Mammary epithelial cell (primary cell): Measurements from ENCODE around the gene RAX.
A peak's percentile ranks its signal among the peaks of the same experiment; 100 is the strongest.

ENCODE experiments used
- CTCF ChIP-seq, 2 donors: IDR thresholded peaks in 1 of 2; conservative IDR thresholded peaks in 1 of 2; 2 replicates each; pipeline ENCODE4 v1.5.1; 2011 to 2012; ENCODE audit warnings: inconsistent platforms in 2 of 2, low read length in 2 of 2, mild to moderate bottlenecking in 2 of 2, control low read depth in 1 of 2, low read depth in 1 of 2; ENCODE audit not compliant: insufficient read depth in 1 of 2; ENCODE audit errors: extremely low read depth in 1 of 2
- EZH2 ChIP-seq: IDR thresholded peaks from 2 replicates; pipeline ENCODE4 v1.6.1; 2012; ENCODE audit warnings: low read length, inconsistent platforms, borderline replicate concordance

- TF ChIP-seq CTCF (conservative IDR thresholded peaks at IDR 0.05 in 1 of 2, IDR thresholded peaks at IDR 0.05 in 1 of 2; ENCODE audit: extremely low read depth in 1 of 2, insufficient read depth in 1 of 2, low read depth in 1 of 2, low read length in 2 of 2) (no peak), EZH2 (peak; percentile 53)
Observed at GRCh38 chr18:59272891-59273758, at the start of gene RAX.
